Fibroblast of the aortic adventitia (primary cell): ENCODE measurements around the gene SLC35B3. TPM values are rescaled to one million over a fixed set of nuclear protein-coding genes. Genes with fewer than 3 reads are reported as not detected.

Source experiments
- DNase-seq: peaks from one replicate; pipeline ENCODE4 v3.0.0-alpha.2; 2010; ENCODE audit warnings: low read depth
- H3K4me3 ChIP-seq: 2 replicates; pipeline ENCODE4 v1.5.1; 2011; ENCODE audit warnings: low read depth, mild to moderate bottlenecking, control low read depth, low read length, moderate library complexity
- CTCF ChIP-seq: IDR thresholded peaks from 2 replicates; pipeline ENCODE4 v1.5.1; 2011; ENCODE audit warnings: mild to moderate bottlenecking, low read length, control low read depth, inconsistent platforms; ENCODE audit not compliant: insufficient read depth
- total RNA-seq: library from RNA; depleted of rRNA; stranded (reverse); fragments of >200 nt; gene quantifications from 2 replicates; pipeline ENCODE4 v1.2.3, GENCODE V29; 2012; ENCODE audit warnings: low replicate concordance

The SLC35B3 gene
- total RNA-seq: 8.0 and 34.3 TPM in 2 replicates

GRCh38 chr6:8435093-8435844 lies at the start of gene SLC35B3:
Gene SLC35B3, minus strand, starts transcription at chr6:8435545.
- TF ChIP-seq CTCF: no peak
- peak within 1 kb of the TSS; percentile 98 for H3K4me3 ChIP-seq
- DNase-seq: peak; percentile 91

- no peak for DNase-seq
- no peak for TF ChIP-seq CTCF
- H3K4me3 ChIP-seq: no peak overlapping the region
Measured at GRCh38 chr6:8483650-8484049, 48.3 kb upstream of the SLC35B3 start.

- peak; percentile 17 for TF ChIP-seq CTCF
- no peak overlapping the region for H3K4me3 ChIP-seq
- DNase-seq: peak; percentile 2
Measured at GRCh38 chr6:8481727-8482126, 46.4 kb upstream of the SLC35B3 start.

- no peak overlapping the region for H3K4me3 ChIP-seq
- DNase-seq: no peak
- TF ChIP-seq CTCF: no peak
Measured at GRCh38 chr6:8478418-8478817, 43.1 kb upstream of the SLC35B3 start.

GRCh38 chr6:8476656-8477055 lies 41.3 kb upstream of the SLC35B3 start:
- H3K4me3 ChIP-seq: no peak overlapping the region
- no peak for DNase-seq

GRCh38 chr6:8468552-8469356 lies 33.4 kb upstream of the SLC35B3 start:
- no peak overlapping the region for H3K4me3 ChIP-seq
- no peak for DNase-seq
- TF ChIP-seq CTCF: no peak

More at GRCh38 chr6:8476656-8477055, 41.3 kb upstream of the SLC35B3 start:
- no peak for TF ChIP-seq CTCF
